Activated CD4-positive, CD25-positive, alpha-beta regulatory T cell treated with anti-CD3 and anti-CD28 coated beads, Interleukin-2, amount 50 U/mL, for 72 hours (primary cell): Measurements from ENCODE around the gene CREG2.

Experiments used
- DNase-seq: peaks from one replicate; pipeline ENCODE4 v3.0.0; 2021

CREG2 gene

GRCh38 chr2:101405351-101405899 lies 18.1 kb upstream of the CREG2 start:
- no peak for DNase-seq

DNA sequence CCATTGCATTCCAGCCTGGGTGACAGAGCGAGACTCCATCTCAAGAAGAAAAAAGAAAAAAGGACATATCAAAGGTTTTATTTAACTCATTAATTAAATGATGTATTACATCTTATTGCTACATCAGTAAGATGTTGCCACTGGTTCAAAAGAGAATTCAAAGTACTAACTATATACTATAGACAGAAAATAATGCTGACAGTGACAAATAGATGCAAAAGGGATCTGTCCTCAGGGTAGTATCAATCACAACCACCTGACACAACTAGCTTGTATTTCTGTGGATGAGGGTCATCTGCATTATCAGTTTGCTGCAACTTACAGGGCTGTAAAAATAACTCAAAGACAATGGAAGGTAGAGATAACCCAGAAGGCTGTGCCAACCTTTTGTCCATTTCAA lies 16.4 kb upstream of the CREG2 start:
- DNase-seq = no peak

- no peak for DNase-seq
These were observed 15.3 kb upstream of the CREG2 start for GRCh38 chr2:101402630-101403029.

GRCh38 chr2:101401906-101402305 lies 14.6 kb upstream of the CREG2 start:
- DNase-seq = no peak

- no peak for DNase-seq
These were observed 14.0 kb upstream of the CREG2 start for GRCh38 chr2:101401326-101401665.

DNA sequence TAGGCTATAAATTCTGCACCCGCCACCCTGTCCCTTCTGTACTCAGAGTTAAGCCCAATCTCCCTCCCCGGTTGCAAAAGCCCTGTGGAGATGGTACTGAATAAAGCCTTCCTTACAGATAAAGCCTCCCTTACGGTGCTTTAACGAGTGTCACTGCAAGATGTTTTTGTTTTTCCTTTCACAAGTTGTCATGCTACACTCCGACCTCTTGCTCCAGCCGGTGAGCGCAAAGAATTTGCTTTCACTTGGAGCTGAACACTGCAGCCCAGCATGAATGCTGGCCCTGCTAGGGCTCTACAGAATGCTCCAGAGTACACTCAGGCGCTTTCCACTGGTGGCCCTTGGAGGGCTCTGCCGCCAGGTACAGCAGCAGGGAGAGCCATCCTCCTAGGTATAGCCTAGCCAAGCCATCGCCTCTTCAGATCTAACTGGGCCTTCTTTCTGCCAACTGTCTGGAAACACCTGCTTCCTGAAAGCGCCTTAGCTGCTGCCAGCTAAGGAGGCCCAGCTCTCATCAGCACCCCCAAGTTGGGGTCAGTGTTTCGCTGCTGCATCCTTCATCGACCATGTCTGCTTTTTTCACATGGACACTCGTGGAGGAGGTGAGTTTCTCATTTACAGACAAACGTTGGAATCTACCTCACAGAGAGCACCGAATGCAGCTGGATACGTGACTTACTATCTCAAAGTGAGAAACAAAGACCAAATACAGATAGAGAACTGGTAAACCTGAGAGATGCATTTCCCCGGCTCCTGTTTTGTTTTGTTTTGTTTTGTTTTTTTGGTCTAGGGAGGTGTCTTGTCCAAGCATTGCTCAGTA lies 13.4 kb upstream of the CREG2 start:
- DNase-seq = no peak

- DNase-seq = no peak
These were observed 12.7 kb upstream of the CREG2 start for GRCh38 chr2:101400048-101400447.

GRCh38 chr2:101399021-101399799 lies 11.9 kb upstream of the CREG2 start:
- DNase-seq = no peak

DNA sequence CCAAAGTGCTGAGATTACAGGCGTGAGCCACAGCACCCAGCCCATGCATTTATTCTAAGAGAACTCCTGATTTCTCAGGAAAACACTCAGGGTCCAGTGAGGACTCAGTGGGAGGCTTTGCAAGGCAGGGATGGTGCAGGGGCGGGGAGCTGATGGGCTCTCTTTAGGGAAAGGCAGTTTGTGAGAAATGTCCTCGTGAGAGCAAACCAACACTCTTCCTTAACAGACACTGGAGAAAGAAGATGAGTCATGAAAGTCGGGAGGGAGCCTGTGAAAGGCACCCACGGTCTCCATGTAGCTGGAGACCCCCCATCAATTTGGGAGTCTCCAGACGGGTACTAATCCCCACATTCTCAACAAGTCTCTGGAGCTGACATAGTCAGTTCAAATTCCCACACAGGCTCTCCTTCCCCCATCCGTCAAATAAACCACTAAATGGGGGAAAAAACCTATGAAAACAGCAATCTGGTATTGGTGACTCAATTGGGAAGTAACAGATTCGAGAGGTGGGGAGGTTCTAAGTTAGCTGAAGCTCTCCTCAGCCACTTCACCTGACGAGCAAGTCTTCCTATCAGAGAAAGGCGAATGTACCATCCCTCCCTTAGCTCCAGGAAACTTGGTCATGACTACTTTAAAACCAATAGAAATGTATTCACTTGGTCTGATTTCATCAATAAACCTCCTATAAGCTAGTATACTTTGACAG lies 11.0 kb upstream of the CREG2 start:
- no peak for DNase-seq

DNA sequence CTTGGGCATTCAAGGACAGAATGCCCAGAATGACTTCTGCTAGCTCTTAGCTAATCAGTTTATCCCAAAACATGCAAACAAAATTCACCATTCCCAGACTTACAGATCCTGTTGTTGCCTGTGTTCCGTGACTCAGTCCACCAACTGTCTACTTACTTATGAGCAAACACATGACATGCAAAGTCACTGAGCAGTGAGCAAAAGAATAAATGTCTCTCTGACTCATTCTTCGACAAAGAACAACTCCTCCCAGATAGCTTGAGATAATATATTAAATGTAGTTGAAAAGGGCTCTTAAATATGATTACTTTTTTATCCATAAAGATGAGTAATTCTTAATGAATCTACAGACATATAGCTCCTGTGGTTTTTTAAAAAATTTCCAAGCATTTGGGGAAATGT lies 9.0 kb upstream of the CREG2 start:
- no peak for DNase-seq

GRCh38 chr2:101395545-101396315 lies 8.4 kb upstream of the CREG2 start:
- DNase-seq = no peak

DNA sequence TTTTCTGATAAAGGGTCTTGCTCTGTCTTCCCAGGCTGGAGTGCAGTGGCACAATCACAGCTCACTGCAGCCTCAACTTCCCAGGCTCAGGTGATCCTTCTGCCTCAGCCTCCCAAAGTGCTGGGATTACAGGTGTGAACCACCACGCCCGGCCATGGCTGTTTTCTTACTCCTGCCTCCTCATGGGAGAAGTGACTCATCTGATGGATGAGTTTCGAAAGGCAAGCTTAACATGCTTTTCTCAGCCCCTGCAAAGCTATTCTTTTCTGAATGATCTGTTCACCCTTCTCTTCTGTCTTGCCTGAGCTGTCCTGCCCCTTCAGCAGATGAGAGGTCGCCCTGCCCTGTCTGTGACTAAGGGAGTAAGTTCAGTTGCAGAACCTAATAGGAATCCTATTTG lies 929 bp upstream of the CREG2 start:
- DNase-seq = no peak

DNA sequence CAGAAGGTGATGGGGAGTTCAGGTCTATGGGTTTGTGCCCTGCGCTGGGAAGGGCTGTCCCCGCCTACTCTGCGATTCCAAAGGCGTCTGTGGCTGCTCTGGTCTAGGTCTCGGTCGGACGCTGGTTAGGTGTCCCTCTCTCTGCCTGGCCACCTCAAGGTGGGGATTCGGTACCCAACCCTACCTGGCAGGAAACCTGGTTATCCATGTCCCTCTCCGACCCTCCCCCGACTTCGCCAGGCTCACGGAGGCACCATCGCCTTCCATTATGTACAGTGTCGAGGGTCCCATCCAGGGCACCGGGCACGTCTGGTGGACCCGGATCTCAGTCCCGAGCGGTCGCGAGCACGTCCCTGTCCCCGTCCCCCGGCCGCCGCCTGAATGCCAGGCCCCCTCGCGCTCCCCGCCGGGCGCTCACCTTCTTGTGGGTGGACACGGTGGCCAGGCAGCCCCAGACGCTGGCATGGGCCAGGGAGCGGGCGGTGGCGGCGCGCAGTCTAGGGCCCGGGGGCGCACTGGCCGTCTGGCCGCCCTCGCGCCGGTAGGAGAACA lies 628 bp downstream of the CREG2 start:
- no peak for DNase-seq

GRCh38 chr2:101383016-101383541 lies 4.2 kb downstream of the CREG2 start:
- no peak for DNase-seq

GRCh38 chr2:101382442-101382841 lies 4.9 kb downstream of the CREG2 start:
- DNase-seq = no peak

DNA sequence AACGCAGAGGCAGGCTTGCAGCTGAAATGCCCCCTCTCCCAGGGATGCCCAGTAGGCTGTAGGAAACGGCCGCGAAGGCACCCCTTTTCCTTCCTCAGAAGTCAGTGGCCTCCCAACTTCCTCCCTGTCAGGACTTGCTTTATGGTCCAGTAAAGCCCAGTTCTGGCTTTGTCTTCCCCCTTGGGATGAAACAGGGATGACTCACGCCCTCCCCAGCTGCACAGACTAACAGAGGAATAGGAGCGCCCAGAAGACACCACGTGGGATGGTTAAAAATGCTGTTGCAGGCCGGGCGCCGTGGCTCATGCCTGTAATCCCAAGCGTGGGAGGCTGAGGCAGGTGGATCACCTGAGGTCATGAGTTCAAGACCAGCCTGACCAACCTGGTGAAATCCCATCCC lies 6.9 kb downstream of the CREG2 start:
- no peak for DNase-seq

DNA sequence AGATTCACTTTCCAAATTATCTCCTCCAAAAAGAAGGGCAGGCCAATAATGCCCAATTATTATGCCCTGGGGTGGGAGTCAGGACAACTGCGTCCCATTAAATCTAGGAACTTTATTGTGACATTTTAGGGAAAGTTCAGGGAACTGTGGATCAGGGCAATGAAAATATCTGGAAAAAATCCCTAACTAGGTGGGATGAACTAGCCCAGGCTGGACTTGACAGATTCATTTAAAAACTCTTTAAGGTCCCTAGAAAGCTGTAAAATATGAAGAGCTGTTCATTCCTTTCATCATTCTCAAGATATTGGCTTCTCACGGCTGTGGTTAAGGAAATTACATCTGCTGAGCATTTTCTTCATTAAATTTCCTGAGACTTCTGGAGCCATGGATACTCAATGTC lies 8.2 kb downstream of the CREG2 start:
- DNase-seq = no peak

DNA sequence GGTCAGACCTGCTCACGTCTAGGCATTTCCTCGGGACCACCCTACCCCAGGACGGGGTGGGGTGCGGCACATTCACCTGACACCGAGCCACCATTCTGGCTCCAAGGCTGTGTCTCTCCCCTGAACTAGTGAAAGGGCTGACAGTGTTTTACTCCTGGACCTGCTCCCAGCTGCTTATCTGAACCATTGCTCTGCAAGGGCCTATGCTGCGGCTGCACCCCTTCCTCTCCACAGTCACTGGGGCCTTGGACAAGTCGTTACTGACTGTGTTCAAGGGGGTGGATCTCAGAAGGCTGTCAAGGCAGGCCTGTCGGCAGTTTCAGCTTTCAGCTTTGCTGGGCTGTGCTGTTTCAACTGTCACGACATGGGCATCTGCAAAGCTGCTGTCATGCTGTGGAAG lies 11.7 kb downstream of the CREG2 start:
- DNase-seq = no peak

DNA sequence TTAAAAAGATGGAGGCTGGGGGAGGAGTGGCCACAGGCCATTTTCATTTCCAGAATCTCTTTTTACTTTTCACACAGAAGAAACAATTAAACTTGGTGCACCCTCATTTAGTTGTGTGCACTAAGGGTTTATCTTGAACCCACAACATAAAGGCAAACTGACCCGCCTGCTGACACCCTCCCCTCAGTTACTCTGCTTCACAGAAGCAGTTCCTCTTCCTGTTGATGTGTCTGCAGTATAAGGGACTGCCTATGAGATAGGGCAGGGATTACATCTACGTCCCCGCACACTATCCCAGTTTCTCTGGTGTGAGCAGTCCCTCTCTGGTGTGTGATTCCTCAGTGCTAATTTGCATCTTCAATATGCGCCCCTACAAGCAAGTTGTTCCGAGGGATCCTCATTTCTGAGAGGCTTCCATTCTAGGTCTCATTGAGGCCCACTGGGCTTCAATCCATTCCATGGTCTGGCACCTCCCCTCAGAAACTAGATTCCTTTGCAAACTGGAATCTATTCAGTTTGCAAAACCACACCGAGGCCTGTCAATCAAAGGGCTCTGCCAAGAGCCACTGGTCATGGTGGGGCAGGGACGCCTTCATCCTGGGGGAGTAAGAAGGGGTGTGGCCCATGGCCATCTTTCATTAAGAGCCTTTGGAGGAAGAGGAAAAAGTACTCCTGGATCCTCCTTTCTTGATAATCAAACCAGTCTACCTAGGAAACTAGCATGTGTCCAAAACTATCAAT lies 12.3 kb downstream of the CREG2 start:
- DNase-seq = no peak

DNA sequence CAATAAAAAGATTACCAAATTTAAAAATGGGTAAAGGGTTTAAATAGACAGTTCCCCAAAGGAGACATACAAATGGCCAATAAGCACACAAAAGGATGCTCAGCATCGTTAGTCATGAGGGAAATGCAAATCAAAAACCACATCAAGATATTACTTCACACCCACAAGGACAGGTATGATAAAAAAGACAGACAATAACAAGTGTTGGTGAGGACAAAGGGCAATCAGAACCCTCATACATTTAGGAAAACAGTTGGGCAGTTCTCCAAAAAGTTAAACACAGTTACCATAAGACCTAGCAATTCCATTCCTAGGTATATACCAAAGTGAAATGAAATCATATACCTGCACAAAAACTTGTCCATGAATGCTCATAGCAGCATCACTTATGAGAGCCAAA lies 14.5 kb downstream of the CREG2 start:
- no peak for DNase-seq

GRCh38 chr2:101371636-101372035 lies 15.7 kb downstream of the CREG2 start:
- no peak for DNase-seq
